ENCODE measurements around the gene KLHL29. TPM values are rescaled to one million over a fixed set of nuclear protein-coding genes. Genes with fewer than 3 reads are reported as not detected.
A peak's percentile ranks its signal among the peaks of the same experiment; 100 is the strongest.

KLHL29 gene
- total RNA-seq, 1 donor from 2014 or later: 15.1 TPM

DNA sequence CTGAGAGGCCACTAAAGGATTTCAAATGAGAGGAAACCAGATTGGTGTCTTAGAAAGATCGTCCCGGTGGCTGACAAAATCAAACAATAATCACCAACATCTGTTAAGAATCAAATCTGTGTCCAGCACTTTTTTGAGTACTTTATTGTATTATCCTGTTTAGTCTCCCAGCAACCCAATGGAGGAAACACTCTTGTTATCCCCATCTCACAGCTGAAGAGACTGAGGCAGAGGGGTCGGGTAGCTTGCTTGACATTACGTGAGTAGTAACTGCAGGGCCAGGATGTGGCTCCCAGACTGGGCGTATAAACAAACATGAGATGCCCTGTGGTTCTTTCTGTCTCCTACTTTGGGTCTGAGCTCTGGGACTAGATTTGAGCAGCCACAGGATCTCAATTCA, 76.0 kb downstream of the KLHL29 start:
- Histone ChIP-seq H3K36me3 (no peaks in the 10 kb centered on the region), H3K4me3 (no peak overlapping the region), H3K4me1 (no peaks in the 10 kb centered on the region), H3K27me3 (no peaks in the 10 kb centered on the region), H3K27ac (no peak overlapping the region), H3K9me3 (no peaks in the 10 kb centered on the region)
- TF ChIP-seq, protein P1, sequence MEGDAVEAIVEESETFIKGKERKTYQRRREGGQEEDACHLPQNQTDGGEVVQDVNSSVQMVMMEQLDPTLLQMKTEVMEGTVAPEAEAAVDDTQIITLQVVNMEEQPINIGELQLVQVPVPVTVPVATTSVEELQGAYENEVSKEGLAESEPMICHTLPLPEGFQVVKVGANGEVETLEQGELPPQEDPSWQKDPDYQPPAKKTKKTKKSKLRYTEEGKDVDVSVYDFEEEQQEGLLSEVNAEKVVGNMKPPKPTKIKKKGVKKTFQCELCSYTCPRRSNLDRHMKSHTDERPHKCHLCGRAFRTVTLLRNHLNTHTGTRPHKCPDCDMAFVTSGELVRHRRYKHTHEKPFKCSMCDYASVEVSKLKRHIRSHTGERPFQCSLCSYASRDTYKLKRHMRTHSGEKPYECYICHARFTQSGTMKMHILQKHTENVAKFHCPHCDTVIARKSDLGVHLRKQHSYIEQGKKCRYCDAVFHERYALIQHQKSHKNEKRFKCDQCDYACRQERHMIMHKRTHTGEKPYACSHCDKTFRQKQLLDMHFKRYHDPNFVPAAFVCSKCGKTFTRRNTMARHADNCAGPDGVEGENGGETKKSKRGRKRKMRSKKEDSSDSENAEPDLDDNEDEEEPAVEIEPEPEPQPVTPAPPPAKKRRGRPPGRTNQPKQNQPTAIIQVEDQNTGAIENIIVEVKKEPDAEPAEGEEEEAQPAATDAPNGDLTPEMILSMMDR (IDR thresholded peaks at IDR 0.05): no peak
- no peak for DNase-seq
- intact Hi-C loops (cut with DNase I): no loop called here
- ATAC-seq: no peak

DNA sequence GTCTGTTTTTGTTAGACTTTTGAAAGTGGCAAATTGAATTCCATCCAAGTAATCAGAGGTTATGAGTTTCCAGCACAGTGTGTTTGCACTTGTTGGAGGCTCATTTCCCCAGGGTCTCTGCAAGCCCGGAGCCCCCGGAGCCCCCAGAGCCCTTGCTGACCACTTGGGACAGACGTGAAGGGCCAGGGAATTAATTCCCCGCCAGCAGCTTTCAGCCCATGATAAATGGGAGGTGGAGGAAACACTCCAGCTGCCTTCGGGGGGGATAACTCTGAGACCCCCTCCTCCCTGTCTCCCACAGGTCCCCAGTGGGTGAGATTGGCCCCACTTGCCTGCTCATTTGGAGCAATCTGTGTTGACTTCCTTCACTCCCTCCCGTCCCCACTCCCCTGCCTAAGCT, 79.2 kb downstream of the KLHL29 start:
- Histone ChIP-seq H3K36me3 (no peaks in the 10 kb centered on the region), H3K9me3 (no peaks in the 10 kb centered on the region), H3K27me3 (no peaks in the 10 kb centered on the region), H3K4me1 (peaks cover 8% of the 10 kb centered on the region), H3K4me3 (no peak overlapping the region), H3K27ac (no peak overlapping the region)
- TF ChIP-seq, protein P1 (IDR thresholded peaks at IDR 0.05): no peak
- intact Hi-C loops (cut with DNase I): no loop called here
- ATAC-seq (no peak), DNase-seq (no peak)

DNA sequence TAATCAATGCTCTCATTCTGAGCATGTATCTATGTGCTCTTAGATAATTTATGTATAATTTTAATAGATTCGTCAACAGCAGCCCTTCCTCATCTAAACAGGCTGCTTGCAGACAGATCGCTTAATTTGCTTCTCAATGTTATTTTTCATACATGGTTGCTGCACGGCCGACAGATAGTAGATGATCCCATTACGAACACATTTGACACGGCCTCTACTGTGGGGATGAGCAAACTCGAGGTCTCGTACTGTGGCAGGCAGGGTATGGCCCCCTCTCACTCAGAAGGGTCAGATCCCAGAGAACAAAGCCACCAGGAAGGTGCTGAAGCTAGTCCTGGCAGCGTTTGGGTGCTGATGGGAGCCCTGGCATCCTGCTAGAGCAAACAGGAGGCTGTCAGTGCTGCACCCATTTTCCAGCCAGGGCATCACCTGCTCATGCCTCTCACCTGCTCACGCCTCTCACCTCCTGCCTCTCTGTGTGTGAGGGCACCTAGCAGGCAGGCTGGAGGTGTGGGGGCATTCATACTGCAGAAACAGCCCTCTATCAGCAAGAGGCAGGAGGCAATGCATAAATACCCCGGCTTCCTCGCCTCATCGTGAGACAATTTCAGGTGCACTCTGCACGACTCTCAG, 80.0 kb downstream of the KLHL29 start:
- H3K4me1 ChIP-seq: peaks cover 8% of the 10 kb centered on the region
- TF ChIP-seq, protein P1 (IDR thresholded peaks at IDR 0.05): no peak
- no peak overlapping the region for H3K4me3 ChIP-seq
- DNase-seq (no peak), ATAC-seq (no peak)
- H3K27me3 ChIP-seq: no peaks in the 10 kb centered on the region
- intact Hi-C loops (cut with DNase I): no loop called here
- H3K9me3 ChIP-seq: no peaks in the 10 kb centered on the region
- H3K27ac ChIP-seq: no peak overlapping the region
- no peaks in the 10 kb centered on the region for H3K36me3 ChIP-seq

DNA sequence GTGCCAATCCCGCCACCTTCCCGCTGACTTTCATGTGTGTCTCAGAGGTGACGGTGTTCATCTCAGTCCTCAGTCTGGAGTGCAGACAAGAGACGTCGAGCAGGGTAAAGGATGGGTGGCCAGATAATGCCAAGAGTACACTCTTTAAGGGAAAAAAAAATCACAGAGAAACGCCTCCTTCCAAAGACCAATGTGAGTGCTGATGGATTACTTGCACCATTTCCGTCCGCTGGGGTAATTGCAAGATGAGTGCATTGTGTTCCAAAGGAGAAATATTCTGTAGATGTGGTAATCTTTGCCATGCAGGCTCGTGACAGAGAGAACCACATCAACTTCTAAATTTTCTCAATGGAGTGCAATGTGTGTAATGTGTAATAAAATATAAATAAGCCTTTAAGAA, 81.0 kb downstream of the KLHL29 start:
- DNase-seq (no peak), ATAC-seq (peak; percentile 40)
- no peaks in the 10 kb centered on the region for H3K27me3 ChIP-seq
- no peaks in the 10 kb centered on the region for H3K36me3 ChIP-seq
- H3K9me3 ChIP-seq: no peaks in the 10 kb centered on the region
- intact Hi-C loops (cut with DNase I): no loop called here
- no peak overlapping the region for H3K27ac ChIP-seq
- no peak overlapping the region for H3K4me3 ChIP-seq
- peaks cover 8% of the 10 kb centered on the region for H3K4me1 ChIP-seq
- TF ChIP-seq, protein P1 (IDR thresholded peaks at IDR 0.05): no peak

DNA sequence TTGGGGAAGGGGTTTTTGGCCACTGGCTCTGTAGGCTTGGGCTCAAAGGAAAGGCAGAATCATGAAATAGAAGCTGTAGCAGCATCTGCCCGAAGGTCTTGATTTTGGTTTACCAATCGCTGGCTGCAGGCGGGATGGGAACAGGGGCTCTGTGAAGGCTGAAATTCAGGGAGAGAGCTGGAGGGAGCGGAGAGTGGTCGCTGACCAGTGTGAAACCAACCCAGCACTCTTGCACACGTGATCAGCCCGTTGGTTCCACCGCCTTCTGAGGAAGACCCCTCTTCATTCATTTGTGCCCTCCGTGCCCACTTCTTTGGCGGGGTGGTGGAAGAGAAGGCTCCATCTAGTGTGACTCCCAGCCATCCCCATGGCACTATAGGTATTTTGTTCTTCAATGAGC, 82.6 kb downstream of the KLHL29 start:
- intact Hi-C loops (cut with DNase I): no loop called here
- ATAC-seq (no peak), DNase-seq (no peak)
- Histone ChIP-seq H3K36me3 (no peaks in the 10 kb centered on the region), H3K4me3 (no peak overlapping the region), H3K4me1 (peaks cover 8% of the 10 kb centered on the region), H3K27me3 (no peaks in the 10 kb centered on the region), H3K27ac (no peak overlapping the region), H3K9me3 (no peaks in the 10 kb centered on the region)
- TF ChIP-seq, protein P1 (IDR thresholded peaks at IDR 0.05): no peak

Measured in upper lobe of right lung (tissue), 1 donor.